Left lung (tissue), 10 donors: ENCODE data around the gene CENPP. TPM values are rescaled to one million over a fixed set of nuclear protein-coding genes. Genes with fewer than 3 reads are reported as not detected.

Experiments used
- ATAC-seq: fragments of 200-7000 bp; cut with Tn5 transposase; one replicate; pipeline ENCODE4 v1.9.1; 2020; ENCODE audit warnings: moderate library complexity
- DNase-seq, 4 donors: peaks; one replicate each; pipeline ENCODE4 v3.0.0-alpha.2; 2013 to 2020
- H3K27ac ChIP-seq, 2 donors: fragments of 200-600 bp; sonication (generic) in 1 of 2; one replicate each; pipeline versions ENCODE4 v1.5.0 to v1.8.0; 2020 to 2021
- H3K27me3 ChIP-seq, 2 donors: fragments of 200-600 bp; sonication (generic) in 1 of 2; one replicate each; pipeline versions ENCODE4 v1.5.0 to v1.8.0; 2020 to 2021
- H3K36me3 ChIP-seq, 2 donors: fragments of 200-600 bp; sonication (generic) in 1 of 2; one replicate each; pipeline versions ENCODE4 v1.5.0 to v1.8.0; 2020 to 2021
- H3K4me1 ChIP-seq, 2 donors: fragments of 200-600 bp; one replicate each; pipeline ENCODE4 v1.8.0; 2021
- H3K4me3 ChIP-seq, 2 donors: fragments of 200-600 bp; sonication (generic) in 1 of 2; one replicate each; pipeline versions ENCODE4 v1.5.0 to v1.8.0; 2020 to 2021; ENCODE audit warnings: mild to moderate bottlenecking in 1 of 2
- H3K9me3 ChIP-seq, 2 donors: fragments of 200-600 bp; sonication (generic) in 1 of 2; one replicate each; pipeline versions ENCODE4 v1.5.0 to v1.8.0; 2020 to 2021
- CTCF ChIP-seq, 2 donors: fragments of 200-600 bp; sonication (generic) in 1 of 2; IDR thresholded peaks; one replicate each; pipeline versions ENCODE4 v1.5.0 to v1.8.0; 2021; ENCODE audit warnings: antibody characterized with exemption in 2 of 2
- intact Hi-C, 2 donors: fragments of 100-400 bp; cut with DNase I; formaldehyde crosslinking; loops; one replicate each; pipeline versions ENCODE4 v1.11.2 to v1.14.2; 2022
- polyA plus RNA-seq, 6 donors: library from polyadenylated mRNA; unstranded; fragments of 120-200 nt; gene quantifications; one replicate each; pipeline ENCODE4 v1.2.1, GENCODE V29; 2013; ENCODE audit not compliant: insufficient read length in 6 of 6
- total RNA-seq, 2 donors: library from RNA; stranded (reverse); fragmentation: NEBNext Ultra II Directional; extraction: Animal tissue kit (Norgen Biotek cat#: 25700); gene quantifications; one replicate each; pipeline ENCODE4 v1.2.1, GENCODE V29; 2021
- donor health status: DM: no; HTN: yes; CAD: no.
- donor health status: DM: no; HTN: no; CAD: no.

The CENPP gene
- total and polyA plus RNA-seq, 8 donors: 3.2 to 9.0 (median 5.7) TPM

DNA sequence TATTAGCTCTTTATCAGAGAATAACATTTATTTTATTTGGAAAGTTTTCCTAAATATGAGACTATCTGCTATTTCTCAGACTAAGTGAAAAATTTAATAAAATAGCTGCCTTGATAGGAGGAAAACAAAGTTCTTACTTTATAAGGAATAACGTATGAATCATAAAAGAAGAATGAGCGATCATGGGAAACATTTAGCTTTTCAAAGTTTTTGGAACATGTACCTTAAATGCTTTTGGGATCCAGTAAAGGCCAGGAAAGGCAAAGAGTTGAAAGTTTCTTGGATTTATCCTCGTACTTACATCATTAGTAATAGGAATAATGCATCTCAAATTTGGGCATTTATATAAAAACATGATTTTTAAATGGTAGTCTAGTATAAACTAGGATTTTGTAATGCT is 59.2 kb downstream of the CENPP start:
- no peak for TF ChIP-seq CTCF (IDR thresholded peaks at IDR 0.05)
- Histone ChIP-seq H3K36me3 (no peaks in the 10 kb centered on the region), H3K9me3 (no peaks in the 10 kb centered on the region), H3K4me3 (no peak overlapping the region), H3K27me3 (no peaks in the 10 kb centered on the region), H3K4me1 (no peaks in the 10 kb centered on the region), H3K27ac (no peak overlapping the region)
- no peak for DNase-seq
- ATAC-seq: no peak
- intact Hi-C loops: no loop called here

GRCh38 chr9:92385477-92385876 is 59.7 kb downstream of the CENPP start:
- H3K4me1 ChIP-seq: no peaks in the 10 kb centered on the region
- no peaks in the 10 kb centered on the region for H3K27me3 ChIP-seq
- no peak overlapping the region for H3K4me3 ChIP-seq
- intact Hi-C loops: no loop called here
- H3K27ac ChIP-seq: no peak overlapping the region
- no peak for TF ChIP-seq CTCF (IDR thresholded peaks at IDR 0.05)
- ATAC-seq: no peak
- H3K9me3 ChIP-seq: no peaks in the 10 kb centered on the region
- DNase-seq: no peak
- no peaks in the 10 kb centered on the region for H3K36me3 ChIP-seq

- no peak overlapping the region for H3K4me3 ChIP-seq
- no peaks in the 10 kb centered on the region for H3K4me1 ChIP-seq
- no peak overlapping the region for H3K27ac ChIP-seq
- intact Hi-C loops: no loop called here
- TF ChIP-seq CTCF (IDR thresholded peaks at IDR 0.05): no peak
- no peak for DNase-seq
- H3K27me3 ChIP-seq: no peaks in the 10 kb centered on the region
- no peaks in the 10 kb centered on the region for H3K36me3 ChIP-seq
- H3K9me3 ChIP-seq: no peaks in the 10 kb centered on the region
- no peak for ATAC-seq
Observed at GRCh38 chr9:92385953-92386352, 60.2 kb downstream of the CENPP start.

GRCh38 chr9:92392690-92393089 is 66.9 kb downstream of the CENPP start:
- Histone ChIP-seq H3K4me3 (no peak overlapping the region), H3K9me3 (no peaks in the 10 kb centered on the region), H3K27ac (no peak overlapping the region), H3K4me1 (no peaks in the 10 kb centered on the region), H3K27me3 (no peaks in the 10 kb centered on the region), H3K36me3 (no peaks in the 10 kb centered on the region)
- no peak for ATAC-seq
- intact Hi-C loops: no loop called here
- DNase-seq: no peak
- no peak for TF ChIP-seq CTCF (IDR thresholded peaks at IDR 0.05)

- Histone ChIP-seq H3K27ac (no peak overlapping the region), H3K9me3 (no peaks in the 10 kb centered on the region), H3K4me1 (no peaks in the 10 kb centered on the region), H3K36me3 (no peaks in the 10 kb centered on the region), H3K4me3 (no peak overlapping the region), H3K27me3 (no peaks in the 10 kb centered on the region)
- TF ChIP-seq CTCF (IDR thresholded peaks at IDR 0.05): no peak
- ATAC-seq: no peak
- no peak for DNase-seq
- intact Hi-C loops: no loop called here
Observed at GRCh38 chr9:92393686-92394085, 67.9 kb downstream of the CENPP start.
